GM18505 (cell line): ENCODE measurements around the gene MAMDC4.

Source experiments
- ATAC-seq: cut with Tn5 transposase; IDR thresholded peaks from one replicate; pipeline ENCODE4 v1.9.1; 2021; ENCODE audit not compliant: unreplicated experiment
- POLR2A ChIP-seq: IDR thresholded peaks from 4 replicates; pipeline ENCODE4 v1.6.1; 2011; ENCODE audit warnings: borderline replicate concordance; ENCODE audit not compliant: insufficient read depth, insufficient read length; ENCODE audit errors: extremely low read depth

The MAMDC4 gene

DNA sequence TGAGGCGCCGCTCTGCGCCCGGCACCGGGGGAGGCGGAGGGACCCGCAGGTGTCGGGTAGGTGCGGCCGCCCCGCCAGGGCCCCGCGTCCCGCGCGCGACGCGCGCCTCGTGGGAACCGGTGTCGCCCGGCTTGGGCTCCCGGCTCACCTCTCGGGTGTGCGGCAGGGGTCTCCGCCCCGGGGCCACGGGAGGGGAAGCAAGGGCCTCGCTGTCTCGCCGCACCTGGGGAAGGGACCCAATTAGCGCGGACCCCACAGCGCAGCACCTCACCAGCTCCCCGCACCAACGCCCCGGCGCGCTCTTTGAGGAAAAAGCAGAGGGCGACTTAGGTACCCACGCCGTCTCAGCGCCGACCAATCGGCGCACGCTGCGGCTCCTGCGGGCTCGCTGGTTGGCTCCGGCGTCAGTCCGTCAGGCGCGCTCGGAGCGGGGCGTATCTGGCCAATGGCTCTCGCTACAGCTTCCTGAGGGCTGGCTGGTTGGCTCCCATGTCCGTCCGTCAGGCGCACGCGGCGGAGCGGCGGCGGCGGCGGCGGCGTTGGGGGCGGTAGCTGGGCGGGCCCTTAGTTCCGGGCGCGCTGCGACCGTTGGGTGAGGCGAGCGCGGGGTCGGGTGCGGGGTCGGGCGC, 33.9 kb downstream of the MAMDC4 start, which contains the start of gene TRAF2:
Gene TRAF2, plus strand, starts transcription at position 567 of the 629 bp plus-strand sequence. CDS start 12,225 bp downstream, outside the sequence.
- ATAC-seq = peak; percentile 78
- peak; percentile 92 for TF ChIP-seq POLR2A

- ATAC-seq = peak; percentile 19
- no peak for TF ChIP-seq POLR2A
These were observed 34.8 kb downstream of the MAMDC4 start for GRCh38 chr9:136886610-136887597.

- TF ChIP-seq POLR2A = no peak
- ATAC-seq = no peak
These were observed 36.3 kb downstream of the MAMDC4 start for GRCh38 chr9:136888454-136888853.

GRCh38 chr9:136889858-136890257, 37.7 kb downstream of the MAMDC4 start:
- ATAC-seq = no peak
- no peak for TF ChIP-seq POLR2A

GRCh38 chr9:136890661-136891060, 38.5 kb downstream of the MAMDC4 start:
- ATAC-seq = no peak
- TF ChIP-seq POLR2A = no peak

- no peak for ATAC-seq
- no peak for TF ChIP-seq POLR2A
These were observed 43.9 kb downstream of the MAMDC4 start for GRCh38 chr9:136896027-136896426.

GRCh38 chr9:136898483-136899100, 46.4 kb downstream of the MAMDC4 start:
- no peak for ATAC-seq
- no peak for TF ChIP-seq POLR2A

DNA sequence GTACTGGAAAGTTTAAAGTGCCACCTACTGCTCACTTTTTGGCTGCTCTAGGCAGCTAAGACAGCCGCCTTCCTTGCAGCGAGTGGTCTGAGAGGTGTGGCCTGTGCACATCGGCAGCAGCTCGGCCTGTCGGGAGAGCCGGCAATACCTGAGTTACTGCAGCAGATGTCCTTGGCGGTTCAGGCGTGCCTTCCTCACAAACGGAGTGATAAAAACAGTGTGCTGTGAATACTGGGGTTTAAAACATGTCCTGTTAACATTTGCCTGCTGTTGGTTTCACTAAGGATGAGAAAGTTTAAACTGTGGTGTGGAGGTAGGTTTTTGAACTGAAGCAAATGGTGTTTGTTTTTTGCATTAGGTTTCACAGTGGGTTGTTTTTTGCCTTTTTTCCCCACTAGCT, 47.0 kb downstream of the MAMDC4 start:
- no peak for ATAC-seq
- peak; percentile 12 for TF ChIP-seq POLR2A

DNA sequence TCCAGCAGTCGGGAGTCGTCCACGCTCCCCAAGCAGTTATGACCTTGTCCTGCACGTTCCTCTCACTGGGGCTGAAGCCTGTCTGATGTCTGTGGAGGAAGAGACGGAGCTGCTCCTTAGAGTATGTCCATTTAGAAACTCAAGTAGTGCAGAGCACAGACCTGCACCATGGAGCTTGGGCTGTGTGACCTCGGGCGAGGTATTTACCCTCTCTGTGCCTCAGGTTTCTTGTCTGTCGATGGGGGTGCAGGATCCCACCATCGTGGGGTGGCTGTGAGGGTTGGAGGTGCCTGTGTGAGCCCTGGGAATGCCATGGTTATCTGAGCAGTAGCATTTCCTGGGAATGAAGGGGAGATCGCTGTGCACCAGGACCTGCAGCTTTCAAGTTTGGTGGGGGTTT, 48.4 kb downstream of the MAMDC4 start:
- TF ChIP-seq POLR2A = no peak
- ATAC-seq = no peak

DNA sequence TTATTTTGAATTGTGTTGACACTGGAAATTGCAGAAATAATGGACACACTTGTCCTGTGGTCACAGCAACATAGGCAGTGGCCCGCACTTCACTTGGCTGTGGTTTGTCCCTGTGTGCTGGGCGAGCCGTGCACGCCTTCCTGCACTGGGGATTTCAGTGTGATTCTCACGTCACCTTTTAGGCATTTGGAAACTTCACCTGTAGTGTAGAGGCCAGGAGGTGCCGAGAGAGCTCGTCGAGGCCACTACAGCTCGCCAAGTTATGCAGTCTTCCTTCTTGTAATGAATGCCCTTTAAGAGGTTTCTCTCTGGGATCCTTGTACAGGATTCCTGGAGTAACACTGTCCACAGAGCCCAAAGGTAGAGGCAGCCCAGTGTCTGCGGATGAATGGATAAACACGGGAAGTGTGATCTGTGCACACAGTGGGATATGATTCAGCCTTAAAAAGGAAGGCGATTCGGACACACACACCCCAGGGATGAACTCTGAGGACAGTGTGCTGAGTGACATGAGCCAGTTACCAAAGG, 48.9 kb downstream of the MAMDC4 start:
- no peak for ATAC-seq
- no peak for TF ChIP-seq POLR2A

GRCh38 chr9:136901516-136902258, 49.5 kb downstream of the MAMDC4 start:
- peak; percentile 75 for TF ChIP-seq POLR2A
- no peak for ATAC-seq

DNA sequence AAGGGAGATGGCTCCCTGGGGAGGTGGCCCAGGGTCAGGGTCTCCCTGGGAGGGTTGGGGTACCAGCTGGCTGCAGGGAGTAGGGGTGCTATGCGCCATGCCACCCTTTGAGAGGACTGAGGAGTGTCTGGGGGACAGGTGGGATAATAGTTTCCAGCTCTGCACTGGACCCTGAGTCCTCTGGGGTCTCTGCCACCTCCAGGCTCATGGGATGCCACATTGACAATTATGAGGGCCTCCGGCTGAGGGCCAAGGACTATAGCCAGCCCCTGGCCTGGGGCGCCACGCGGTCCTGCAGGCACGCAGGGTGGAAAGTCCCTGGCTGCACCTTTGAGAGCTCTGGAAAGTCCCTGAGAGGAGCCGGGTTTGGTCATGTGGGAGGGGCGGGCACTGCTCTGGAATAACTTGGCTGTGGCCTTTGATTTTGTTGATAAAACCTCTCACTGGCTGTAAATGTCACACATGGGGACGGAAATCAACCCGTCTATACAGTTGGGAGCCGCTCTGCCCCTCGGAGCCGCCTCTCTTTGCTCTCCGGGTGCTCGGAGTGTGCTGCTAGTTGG, 50.2 kb downstream of the MAMDC4 start:
- peak; percentile 19 for TF ChIP-seq POLR2A
- ATAC-seq = no peak

GRCh38 chr9:136903041-136903554, 51.0 kb downstream of the MAMDC4 start:
- TF ChIP-seq POLR2A = no peak
- ATAC-seq = no peak

DNA sequence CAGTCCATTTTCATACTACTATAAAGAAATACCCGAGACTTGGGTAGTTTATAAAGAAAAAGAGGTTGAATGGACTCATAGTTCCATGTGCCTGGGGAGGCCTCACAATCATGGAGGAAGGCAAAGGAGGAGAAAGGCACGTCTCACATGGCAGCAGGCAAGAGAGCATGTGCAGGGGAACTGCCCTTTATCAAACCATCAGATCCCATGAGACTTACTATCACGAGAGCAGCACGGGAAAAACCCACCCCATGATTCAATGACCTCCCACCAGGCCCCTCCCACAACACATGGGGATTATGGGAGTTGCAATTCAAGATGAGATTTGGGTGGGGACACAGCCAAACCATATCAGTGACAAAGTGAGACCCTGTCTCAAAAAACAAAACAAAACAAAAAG, 54.1 kb downstream of the MAMDC4 start:
- TF ChIP-seq POLR2A = no peak
- ATAC-seq = no peak
